ENCODE data around the gene CFAP410.

The CFAP410 gene

GRCh38 chr21:44338971-44339910 lies at the start of gene CFAP410:
TSS of gene CFAP410 (minus strand) at chr21:44339390. CDS start at chr21:44339194, 196 bp downstream.
- peak; percentile 76 to 95 for DNase-seq

- DNase-seq, result no peak
Observed at GRCh38 chr21:44384968-44385367, 45.8 kb upstream of the CFAP410 start.

- no peak for DNase-seq
Observed at GRCh38 chr21:44383216-44383615, 44.0 kb upstream of the CFAP410 start.

- DNase-seq, result no peak
Observed at GRCh38 chr21:44382536-44382935, 43.3 kb upstream of the CFAP410 start.

GRCh38 chr21:44381874-44382273 lies 42.7 kb upstream of the CFAP410 start:
- no peak for DNase-seq

- no peak for DNase-seq
Observed at GRCh38 chr21:44380876-44381275, 41.7 kb upstream of the CFAP410 start.

- no peak for DNase-seq
Observed at GRCh38 chr21:44379991-44380865, 41.0 kb upstream of the CFAP410 start.

GRCh38 chr21:44379515-44379848 lies 40.3 kb upstream of the CFAP410 start:
- DNase-seq, result no peak

- no peak for DNase-seq
Observed at GRCh38 chr21:44378646-44379514, 39.7 kb upstream of the CFAP410 start.

GRCh38 chr21:44377922-44378645 lies 38.9 kb upstream of the CFAP410 start:
- no peak for DNase-seq

GRCh38 chr21:44377201-44377921 lies 38.2 kb upstream of the CFAP410 start:
- peak; percentile 42 to 73 for DNase-seq

GRCh38 chr21:44376606-44377005 lies 37.4 kb upstream of the CFAP410 start:
- DNase-seq, result no peak

- no peak for DNase-seq
Observed at GRCh38 chr21:44375761-44376241, 36.6 kb upstream of the CFAP410 start.

GRCh38 chr21:44375281-44375651 lies 36.1 kb upstream of the CFAP410 start:
- DNase-seq, result no peak

GRCh38 chr21:44374601-44375280 lies 35.6 kb upstream of the CFAP410 start:
- no peak for DNase-seq

- DNase-seq, result no peak
Observed at GRCh38 chr21:44372616-44373015, 33.4 kb upstream of the CFAP410 start.

GRCh38 chr21:44371596-44371995 lies 32.4 kb upstream of the CFAP410 start:
- no peak for DNase-seq

- DNase-seq, result no peak
Observed at GRCh38 chr21:44370786-44371410, 31.7 kb upstream of the CFAP410 start.

GRCh38 chr21:44370027-44370735 lies 31.0 kb upstream of the CFAP410 start:
- peak in 1 of 2 experiments; percentile 56 for DNase-seq
